Retina (tissue), 1 donor: ENCODE data around the gene PSMD14.
A peak's percentile ranks its signal among the peaks of the same experiment; 100 is the strongest.
"Not testable (repeated sequence)": the region's sequence is repeated elsewhere in the genome, so short reads cannot be mapped to it uniquely, and the experiment has no call there.

ENCODE experiments used
- DNase-seq: peaks from one replicate; pipeline ENCODE4 v3.0.0-alpha.2; 2016

Gene PSMD14

GRCh38 chr2:161339532-161339931 lies 31.3 kb downstream of the PSMD14 start:
- not testable (repeated sequence) for DNase-seq

- not testable (repeated sequence) for DNase-seq
These were observed 32.7 kb downstream of the PSMD14 start for GRCh38 chr2:161340930-161341413.

- no peak for DNase-seq
These were observed 35.0 kb downstream of the PSMD14 start for GRCh38 chr2:161343235-161343634.

- no peak for DNase-seq
These were observed 36.5 kb downstream of the PSMD14 start for GRCh38 chr2:161344692-161345091.

- no peak for DNase-seq
These were observed 43.5 kb downstream of the PSMD14 start for GRCh38 chr2:161351678-161352077.

- no peak for DNase-seq
These were observed 44.5 kb downstream of the PSMD14 start for GRCh38 chr2:161352719-161353118.

- no peak for DNase-seq
These were observed 45.3 kb downstream of the PSMD14 start for GRCh38 chr2:161353543-161353942.

- DNase-seq, result no peak
These were observed 45.9 kb downstream of the PSMD14 start for GRCh38 chr2:161354106-161354505.

GRCh38 chr2:161355106-161355505 lies 46.9 kb downstream of the PSMD14 start:
- no peak for DNase-seq

GRCh38 chr2:161355983-161356382 lies 47.8 kb downstream of the PSMD14 start:
- DNase-seq, result no peak

- DNase-seq, result no peak
These were observed 48.9 kb downstream of the PSMD14 start for GRCh38 chr2:161357097-161357496.

- no peak for DNase-seq
These were observed 50.6 kb downstream of the PSMD14 start for GRCh38 chr2:161358838-161359237.

GRCh38 chr2:161360095-161360654 lies 52.0 kb downstream of the PSMD14 start:
- not testable (repeated sequence) for DNase-seq

GRCh38 chr2:161362568-161363166 lies 54.4 kb downstream of the PSMD14 start:
- DNase-seq, result no peak

- no peak for DNase-seq
These were observed 59.5 kb downstream of the PSMD14 start for GRCh38 chr2:161367675-161368074.

- DNase-seq, result no peak
These were observed 61.1 kb downstream of the PSMD14 start for GRCh38 chr2:161369311-161369710.

GRCh38 chr2:161370981-161371380 lies 62.8 kb downstream of the PSMD14 start:
- no peak for DNase-seq

GRCh38 chr2:161371869-161372268 lies 63.6 kb downstream of the PSMD14 start:
- DNase-seq, result no peak

- DNase-seq, result no peak
These were observed 65.7 kb downstream of the PSMD14 start for GRCh38 chr2:161373942-161374341.

GRCh38 chr2:161374446-161374845 lies 66.2 kb downstream of the PSMD14 start:
- no peak for DNase-seq

- no peak for DNase-seq
These were observed 71.5 kb downstream of the PSMD14 start for GRCh38 chr2:161379740-161380139.

- no peak for DNase-seq
These were observed 73.3 kb downstream of the PSMD14 start for GRCh38 chr2:161381546-161381945.

GRCh38 chr2:161382747-161383146 lies 74.5 kb downstream of the PSMD14 start:
- no peak for DNase-seq

- DNase-seq, result peak; percentile 39
These were observed 76.6 kb downstream of the PSMD14 start for GRCh38 chr2:161384864-161385263.
